Right forelimb (tissue), 1 donor: ENCODE results near the gene KCTD17.

Source experiments
- DNase-seq: peaks from one replicate; pipeline ENCODE4 v3.0.0-alpha.2; 2018

Gene KCTD17

GRCh38 chr22:37021041-37021440, 30.5 kb upstream of the KCTD17 start:
- no peak for DNase-seq

GRCh38 chr22:37021710-37022482, 29.6 kb upstream of the KCTD17 start:
- DNase-seq, result no peak

- DNase-seq, result no peak
These were observed 28.8 kb upstream of the KCTD17 start for GRCh38 chr22:37022483-37023337.

- DNase-seq, result no peak
These were observed 27.7 kb upstream of the KCTD17 start for GRCh38 chr22:37023743-37024338.

- DNase-seq, result no peak
These were observed 27.0 kb upstream of the KCTD17 start for GRCh38 chr22:37024339-37025157.

GRCh38 chr22:37025500-37026070, 26.0 kb upstream of the KCTD17 start:
- no peak for DNase-seq

GRCh38 chr22:37026325-37026724, 25.2 kb upstream of the KCTD17 start:
- no peak for DNase-seq

- DNase-seq, result no peak
These were observed 24.0 kb upstream of the KCTD17 start for GRCh38 chr22:37027556-37027955.

GRCh38 chr22:37028692-37029674, 22.6 kb upstream of the KCTD17 start:
- no peak for DNase-seq

GRCh38 chr22:37030560-37031281, 20.8 kb upstream of the KCTD17 start:
- no peak for DNase-seq

GRCh38 chr22:37032134-37032534, 19.4 kb upstream of the KCTD17 start:
- DNase-seq, result no peak

GRCh38 chr22:37032535-37033460, 18.7 kb upstream of the KCTD17 start:
- DNase-seq, result no peak

- no peak for DNase-seq
These were observed 17.7 kb upstream of the KCTD17 start for GRCh38 chr22:37033605-37034430.

GRCh38 chr22:37036655-37037377, 14.7 kb upstream of the KCTD17 start:
- no peak for DNase-seq

GRCh38 chr22:37037669-37038068, 13.9 kb upstream of the KCTD17 start:
- DNase-seq, result no peak

- no peak for DNase-seq
These were observed 12.1 kb upstream of the KCTD17 start for GRCh38 chr22:37039466-37039865.

GRCh38 chr22:37043209-37043827, 8.2 kb upstream of the KCTD17 start:
- no peak for DNase-seq
